Measurements from ENCODE around the gene HS3ST2.
"Not testable (repeated sequence)": the region's sequence is repeated elsewhere in the genome, so short reads cannot be mapped to it uniquely, and the experiment has no call there.

The HS3ST2 gene

DNA sequence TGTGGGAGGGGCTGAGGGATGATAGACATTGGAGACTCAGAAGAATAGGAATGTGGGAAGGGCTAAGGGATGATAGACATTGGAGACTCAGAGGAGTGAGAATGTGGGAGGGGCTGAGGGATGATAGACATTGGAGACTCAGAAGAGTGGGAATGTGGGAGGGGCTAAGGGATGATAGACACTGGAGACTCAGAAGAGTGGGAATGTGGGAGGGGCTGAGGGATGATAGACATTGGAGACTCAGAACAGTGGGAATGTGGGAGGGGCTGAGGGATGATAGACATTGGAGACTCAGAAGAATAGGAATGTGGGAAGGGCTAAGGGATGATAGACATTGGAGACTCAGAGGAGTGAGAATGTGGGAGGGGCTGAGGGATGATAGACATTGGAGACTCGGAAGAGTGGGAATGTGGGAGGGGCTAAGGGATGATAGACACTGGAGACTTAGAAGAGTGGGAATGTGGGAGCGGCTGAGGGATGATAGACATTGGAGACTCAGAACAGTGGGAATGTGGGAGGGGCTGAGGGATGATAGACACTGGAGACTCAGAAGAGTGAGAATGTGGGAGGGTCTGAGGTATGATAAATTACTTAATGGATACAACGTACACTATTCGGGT, 125.9 kb downstream of the HS3ST2 start:
- DNase-seq: not testable (repeated sequence)

DNA sequence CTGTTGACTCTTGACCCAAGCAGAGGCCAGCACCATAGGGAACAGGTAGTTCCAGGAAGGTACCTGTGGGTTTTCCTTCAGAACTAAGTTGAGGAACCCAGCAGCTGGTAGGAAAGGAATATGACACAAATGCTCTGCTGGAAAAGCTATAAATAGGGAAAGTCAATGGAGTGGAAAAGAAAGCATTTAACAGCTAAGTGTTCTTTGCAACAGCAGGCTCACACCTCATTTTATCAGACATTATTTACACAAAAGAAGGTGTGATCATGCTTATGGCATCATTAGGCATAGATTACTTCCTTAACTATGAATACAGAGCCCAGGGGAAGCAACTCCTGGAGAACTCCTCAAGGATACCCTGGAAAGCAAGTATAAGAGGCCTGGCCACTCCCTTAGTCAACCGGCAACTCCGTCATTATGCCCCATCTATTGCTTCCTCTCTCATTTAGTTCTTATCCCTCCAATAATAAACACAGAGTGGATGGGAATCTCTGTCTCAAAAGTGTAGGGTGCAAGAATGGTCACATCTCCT, 128.1 kb downstream of the HS3ST2 start:
- DNase-seq: no peak

DNA sequence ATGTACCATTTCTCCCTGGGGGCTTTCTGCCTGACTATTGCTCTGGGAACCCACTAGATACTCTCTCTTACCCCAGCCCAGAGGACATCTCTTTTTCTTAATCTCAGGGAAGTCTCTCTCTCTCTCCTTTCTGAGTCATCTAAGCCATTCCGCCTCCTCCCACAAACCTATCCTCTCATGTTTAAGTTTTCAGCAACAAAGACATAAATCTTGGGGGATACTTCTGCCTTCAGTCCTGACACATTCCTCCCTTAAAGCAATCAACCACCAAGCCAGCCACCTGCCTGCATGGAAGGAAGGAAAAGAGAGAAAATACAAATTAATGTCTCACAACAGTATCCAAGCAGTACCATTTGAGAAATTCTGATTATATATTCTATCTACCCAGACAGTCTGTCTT, 128.8 kb downstream of the HS3ST2 start:
- no peak for DNase-seq

DNA sequence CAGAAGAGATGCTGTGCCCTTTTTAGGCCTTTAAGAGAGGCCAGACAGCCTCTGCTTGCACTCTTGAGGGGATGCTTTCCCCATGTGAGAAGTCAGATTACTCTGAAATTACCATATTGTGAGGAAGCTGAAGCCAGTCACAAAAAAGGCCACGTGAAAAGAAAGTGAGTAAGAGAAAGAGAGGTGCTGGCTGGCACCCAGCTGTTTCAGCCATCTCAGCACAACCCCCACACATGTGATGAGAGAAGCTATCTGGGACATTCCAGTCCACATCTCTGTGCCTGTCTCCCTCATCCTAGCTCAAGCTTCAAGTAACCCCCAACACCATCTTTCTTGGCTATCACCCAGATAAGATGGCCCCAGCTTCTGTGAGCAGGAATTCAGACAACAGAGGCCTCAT, 131.4 kb downstream of the HS3ST2 start:
- DNase-seq: no peak

DNA sequence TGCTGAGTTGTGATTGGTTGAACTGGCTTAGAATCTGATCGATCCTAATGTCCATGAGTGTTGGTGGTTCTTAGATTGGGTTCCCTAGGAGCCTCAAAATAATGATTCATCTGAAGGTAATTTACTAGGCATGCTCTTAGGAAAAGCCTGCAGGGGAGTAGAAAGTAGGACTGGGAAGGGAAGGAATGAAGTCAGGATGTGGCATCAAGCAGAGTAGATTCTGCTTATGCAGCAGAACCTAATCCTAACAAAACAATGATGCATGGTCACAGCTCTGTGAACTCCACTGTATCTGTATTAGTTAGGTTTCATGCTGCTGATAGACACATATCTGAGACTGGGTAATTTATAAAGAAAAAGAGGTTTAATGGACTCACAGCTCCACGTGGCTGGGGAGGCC, 132.5 kb downstream of the HS3ST2 start:
- DNase-seq: no peak

DNA sequence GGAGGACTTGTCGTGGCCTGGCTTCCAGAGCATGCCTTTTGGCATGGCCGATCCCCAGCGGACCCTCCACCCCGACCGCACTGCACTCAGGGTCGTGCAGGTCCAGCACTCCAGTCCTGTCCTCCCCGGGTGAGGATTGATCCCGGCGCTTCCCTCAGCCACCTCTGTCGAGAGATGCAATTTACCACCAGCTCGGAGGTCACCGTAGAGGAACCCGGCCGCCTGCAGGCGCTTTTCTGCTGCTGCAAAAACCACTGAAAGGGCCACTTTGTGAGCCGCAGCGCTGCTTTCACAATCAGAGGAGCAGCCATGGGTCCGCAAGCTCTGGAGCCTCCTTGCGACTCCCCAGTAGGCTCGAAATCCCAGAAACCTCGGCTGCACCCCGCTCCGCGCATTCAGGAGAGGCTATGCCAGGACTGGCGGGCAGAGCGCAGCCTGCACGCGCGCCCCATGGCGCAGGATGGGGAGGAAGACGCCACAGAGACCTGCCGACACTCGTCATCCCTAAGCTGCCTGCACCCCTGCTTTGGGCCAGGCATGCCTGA, 134.2 kb downstream of the HS3ST2 start:
- peak; percentile 9 for DNase-seq

DNA sequence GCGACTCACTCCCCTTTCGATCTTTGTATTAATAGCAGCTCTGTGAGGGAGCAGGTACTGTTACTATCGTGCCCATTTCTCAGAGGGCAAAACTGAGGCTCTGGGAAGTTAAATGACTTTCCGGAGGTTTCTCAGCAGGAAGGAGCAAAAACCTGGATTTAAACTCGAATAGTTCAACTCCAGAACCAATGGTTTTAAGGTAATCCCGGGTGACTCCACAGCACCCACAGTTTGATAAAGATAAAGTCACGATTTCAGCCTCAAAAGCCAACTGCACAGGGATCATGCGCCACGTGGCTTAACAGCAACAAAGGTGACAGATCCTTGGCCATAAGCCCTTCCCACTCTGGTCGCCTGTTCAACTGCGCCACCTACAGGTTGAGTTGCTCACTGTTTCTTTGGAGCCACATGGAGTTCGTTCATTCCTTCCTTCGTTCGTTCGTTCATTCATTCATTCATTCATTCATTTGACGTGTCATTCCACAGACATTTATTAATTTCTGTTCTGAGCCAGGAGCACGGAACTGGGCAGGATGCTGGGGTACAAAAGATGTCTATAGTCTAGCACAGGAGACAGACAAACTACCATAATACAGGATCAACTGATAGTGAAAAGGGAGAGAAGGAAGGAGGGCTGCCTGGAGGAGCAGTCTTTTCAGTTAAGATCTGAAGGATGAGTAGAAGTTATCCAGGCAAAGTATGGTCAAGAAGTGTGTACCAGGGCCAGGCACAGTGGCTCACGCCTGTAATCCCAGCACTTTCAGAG, 134.8 kb downstream of the HS3ST2 start:
- peak; percentile 30 for DNase-seq

DNA sequence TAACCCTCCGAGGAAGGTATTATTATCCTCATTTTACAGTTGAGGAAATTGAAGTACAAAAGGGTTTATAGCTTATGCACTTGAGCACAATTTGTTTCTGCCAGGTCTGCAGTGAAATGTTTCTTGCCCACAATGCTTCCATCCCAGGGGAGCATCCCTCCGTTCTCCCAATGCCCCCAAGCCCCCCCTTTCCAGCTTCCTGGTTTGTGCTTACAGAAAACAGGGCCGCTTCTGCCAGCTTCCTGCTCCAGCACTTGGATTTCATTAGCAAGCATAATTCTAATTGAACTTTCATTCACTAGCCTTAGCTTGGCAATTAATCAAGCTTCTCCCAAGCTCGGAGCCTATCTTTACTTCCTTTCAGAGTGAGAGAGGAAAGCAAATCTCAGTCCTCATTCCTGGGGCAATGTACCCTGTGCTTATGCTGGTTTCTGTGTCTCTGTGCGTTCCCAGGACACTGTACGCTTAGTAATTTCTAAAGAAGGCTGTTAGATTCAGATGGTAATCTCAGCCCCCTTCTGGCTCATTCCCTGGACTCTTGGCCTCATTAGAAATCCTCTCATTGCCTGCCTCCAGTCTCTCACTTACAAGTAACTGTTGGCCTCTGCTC, 141.6 kb downstream of the HS3ST2 start:
- no peak for DNase-seq

DNA sequence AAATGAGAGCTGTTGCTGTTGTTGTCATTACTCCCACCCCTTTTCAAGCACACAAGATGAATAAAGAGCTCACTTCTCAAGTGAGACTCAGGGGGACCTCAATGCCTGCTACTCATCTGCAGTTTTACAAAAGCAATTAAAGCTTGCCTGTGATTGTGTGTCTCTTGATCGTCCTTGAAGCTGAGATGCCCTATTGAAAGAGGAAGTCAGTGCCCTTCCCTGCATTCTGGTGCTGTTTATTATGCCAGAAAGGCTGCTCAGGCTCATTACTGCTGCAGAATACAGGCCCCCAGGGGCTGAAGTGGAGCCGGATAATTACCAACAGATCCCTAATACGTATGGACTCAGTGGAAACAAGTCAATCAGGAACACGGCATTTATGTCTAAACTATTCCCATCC, 147.2 kb downstream of the HS3ST2 start:
- DNase-seq: no peak

DNA sequence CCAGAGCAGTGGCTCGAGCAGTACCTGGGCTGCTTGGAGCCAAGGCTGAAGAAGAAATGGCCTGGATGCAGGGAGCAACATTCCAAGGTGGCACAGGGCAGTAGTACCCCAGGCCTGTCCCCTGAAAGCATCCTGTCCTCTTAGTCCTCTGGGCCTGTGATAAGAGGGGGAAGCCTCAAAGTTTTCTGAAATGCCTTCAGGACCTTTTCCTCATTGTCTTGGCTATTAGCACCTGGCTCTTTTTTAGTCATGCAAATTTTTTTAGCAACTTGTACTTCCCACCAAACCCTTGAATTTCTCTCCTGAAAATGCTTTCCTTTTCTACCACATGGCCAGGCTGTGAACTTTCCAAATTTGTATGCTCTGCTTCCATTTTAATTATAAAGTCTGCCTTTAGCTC, 148.9 kb downstream of the HS3ST2 start:
- no peak for DNase-seq
